NCI-H82 (cell line): ENCODE measurements around the gene FGGY.

Experiments used
- DNase-seq: peaks from one replicate; lab custom pipeline; 2025; lab: John Stamatoyannopoulos, UW

The FGGY gene

DNA sequence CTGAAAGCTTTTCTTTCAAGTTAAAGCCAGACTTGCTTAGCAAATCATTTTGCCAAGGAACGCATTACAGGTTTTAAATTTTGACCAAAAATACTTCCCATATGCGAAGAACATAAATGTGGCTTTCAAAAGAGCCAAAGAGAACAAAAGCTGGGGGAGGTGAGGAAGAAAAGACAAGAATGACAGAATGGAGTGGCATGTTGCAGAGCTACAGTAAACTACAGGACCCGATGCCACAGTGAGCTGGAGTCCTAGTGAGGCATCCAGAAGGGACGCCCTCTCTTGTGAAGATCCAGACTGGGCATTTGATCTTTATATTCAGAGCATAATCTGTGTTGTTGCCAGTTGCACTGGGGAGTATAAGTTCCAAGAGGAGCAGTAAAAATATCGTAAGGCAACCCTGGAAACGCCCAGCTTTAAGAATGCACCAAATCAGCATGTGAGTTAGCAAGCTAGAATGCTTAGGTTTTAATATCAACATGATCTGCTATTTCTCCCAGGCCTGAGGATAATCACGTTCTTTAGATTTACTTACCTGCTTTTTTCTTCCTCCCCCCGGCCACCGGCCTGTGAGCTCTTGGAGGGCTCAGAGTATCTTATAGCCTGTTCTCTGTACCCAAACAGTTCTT lies 469.4 kb downstream of the FGGY start:
- DNase-seq, result no peak

DNA sequence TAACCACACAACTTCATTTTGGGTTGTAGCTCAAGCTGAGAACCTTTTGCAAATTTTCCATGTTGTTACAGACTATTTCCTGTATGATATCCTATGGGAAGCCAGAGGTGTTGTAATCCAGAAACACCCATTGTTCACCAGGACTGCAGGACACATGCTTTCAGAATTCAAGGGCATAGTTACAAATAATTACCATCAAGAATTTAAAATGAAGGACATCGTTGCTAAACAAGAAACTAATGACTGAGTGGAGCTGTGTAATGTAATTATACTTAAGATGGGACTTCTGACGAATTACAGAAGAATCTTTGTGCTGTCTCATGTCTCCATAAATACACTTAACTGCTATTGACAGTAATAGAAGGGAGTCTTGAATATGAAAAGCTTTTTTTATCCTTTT lies 470.2 kb downstream of the FGGY start:
- DNase-seq, result no peak

DNA sequence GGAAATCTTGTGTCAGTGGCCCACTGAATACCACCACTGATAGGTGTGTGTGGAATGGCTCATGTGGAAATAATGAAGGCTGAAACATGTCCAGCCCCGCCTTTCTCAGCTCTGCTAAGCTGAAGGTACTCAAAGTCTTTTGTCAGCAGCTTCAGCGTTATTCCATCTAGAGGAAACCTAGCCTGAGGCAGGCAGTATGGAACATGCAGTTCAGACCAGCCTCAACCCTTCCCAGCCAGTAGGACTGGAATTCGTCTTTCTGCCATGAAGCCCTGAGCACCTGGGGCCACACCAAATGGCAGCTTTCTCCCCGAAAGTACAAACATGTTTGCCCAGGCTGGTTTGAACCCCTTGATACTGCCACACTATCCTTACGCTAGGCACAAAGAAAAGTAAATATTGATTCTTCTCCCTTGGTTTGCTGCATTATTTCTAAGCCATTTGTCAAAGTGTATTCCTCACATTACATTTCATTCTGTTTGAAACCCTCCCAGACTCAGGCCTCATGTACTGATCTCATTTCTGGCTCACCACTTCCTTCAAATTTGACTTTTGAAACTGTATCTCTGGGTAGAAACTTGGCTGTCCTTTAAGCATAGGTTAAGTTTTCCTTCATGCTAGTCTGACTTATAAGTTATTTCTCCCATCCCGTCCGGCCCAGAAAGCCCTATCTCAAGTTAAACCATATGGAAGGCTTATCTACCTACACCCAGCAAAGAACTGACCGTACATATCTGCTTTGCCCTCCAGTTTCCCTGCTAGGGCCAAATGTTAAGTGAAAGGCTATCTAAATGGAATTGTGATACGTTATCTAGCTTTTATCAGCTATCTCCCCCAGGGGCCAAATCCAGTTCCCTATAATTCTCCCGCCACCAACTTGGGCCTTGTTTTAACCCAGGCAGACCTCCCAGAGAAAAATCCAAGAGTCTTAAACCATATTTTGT lies 472.2 kb downstream of the FGGY start:
- no peak for DNase-seq

DNA sequence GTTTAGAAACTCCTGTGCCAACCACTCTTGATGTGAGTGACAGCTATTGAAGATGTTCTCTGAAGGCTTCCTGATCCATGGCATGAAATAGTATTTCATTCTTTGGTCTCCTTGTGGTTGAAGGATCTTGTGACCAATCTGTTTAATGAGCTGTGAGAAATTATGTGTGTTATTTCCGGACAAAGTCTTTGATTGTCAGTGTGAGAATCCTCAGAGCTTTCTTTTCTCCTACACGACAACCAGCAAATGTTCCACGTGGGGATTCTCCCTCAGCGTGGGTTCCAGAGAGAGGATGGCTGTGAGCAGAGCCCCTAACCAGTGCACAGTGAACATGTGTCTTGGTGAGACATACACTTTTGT lies 472.8 kb downstream of the FGGY start:
- no peak for DNase-seq

DNA sequence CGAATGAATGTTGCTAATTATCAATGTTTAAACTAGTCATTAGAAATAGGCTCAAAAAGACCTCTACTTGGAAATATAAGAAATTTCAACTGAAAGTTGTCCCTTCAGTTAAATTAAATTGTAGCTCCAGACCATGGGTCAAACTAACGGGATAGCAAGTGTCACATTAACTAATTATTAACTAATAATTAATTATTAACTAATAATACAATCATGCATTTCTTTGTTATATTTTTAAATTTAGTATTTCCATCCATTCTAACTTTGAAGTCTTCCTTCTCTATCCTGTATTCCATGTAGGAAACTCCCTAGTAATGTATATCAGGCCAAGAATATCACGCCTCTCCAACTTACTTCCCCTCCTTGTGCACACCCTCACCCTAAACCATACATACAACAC lies 474.5 kb downstream of the FGGY start:
- no peak for DNase-seq

DNA sequence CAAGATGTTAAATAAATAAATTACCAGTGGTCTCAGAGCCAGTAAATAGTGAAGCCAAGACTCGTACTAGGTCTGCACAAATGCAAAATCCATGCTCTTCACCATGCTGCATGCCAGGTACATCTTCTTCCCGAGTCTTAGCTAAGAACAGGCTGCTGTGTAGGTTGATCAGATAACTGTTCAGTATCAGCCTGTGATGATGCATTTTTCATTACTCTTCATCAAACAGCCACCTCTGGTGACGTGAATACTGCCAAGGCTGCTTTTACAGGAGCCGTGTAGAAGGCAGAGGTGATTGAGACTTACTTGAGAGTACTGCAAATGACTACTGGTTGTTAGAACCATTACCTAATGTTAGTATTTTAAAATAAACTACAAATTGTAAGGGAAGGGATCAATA lies 478.6 kb downstream of the FGGY start:
- DNase-seq, result no peak

DNA sequence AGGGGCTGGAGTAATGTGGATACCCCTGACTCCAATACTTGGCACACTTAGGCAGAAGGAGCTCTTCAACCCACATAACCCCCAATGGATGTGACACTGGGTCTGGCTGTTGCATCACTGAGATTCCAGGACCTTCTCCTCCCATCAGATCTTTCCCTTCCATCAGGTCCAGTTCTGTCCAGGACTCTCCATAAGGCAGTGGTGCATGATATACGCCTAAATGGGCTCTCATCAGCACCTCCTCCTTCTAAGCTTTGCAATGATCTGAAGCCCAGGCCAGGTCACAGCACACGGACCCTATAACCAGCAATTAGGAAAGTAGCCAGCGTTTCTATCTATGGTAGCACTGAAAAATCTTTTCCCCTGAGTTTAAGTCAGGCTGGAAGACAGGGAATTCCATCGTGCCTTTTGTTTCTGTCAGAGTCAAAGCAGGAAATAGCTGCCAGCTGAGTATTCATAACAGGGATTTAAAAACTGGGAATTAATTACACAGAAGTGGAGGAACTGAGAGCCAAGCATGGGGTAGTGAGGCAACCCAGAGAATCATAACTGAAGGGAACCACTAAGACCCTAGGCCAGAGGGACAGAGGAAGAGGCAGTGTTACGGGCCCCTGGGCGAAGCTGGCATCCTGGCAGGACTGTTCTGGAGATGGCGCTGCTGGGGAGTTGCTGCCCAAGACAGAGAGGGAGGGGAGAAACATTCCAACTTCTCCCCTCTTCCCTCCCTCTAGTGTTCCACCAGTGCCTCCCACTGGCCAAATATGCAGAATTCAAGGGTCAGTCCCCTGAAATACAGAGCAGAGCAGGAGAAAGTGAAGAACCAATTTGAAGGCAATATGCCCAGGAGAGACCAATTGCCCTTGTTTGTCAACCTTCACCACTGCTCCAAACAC lies 480.3 kb downstream of the FGGY start:
- no peak for DNase-seq

DNA sequence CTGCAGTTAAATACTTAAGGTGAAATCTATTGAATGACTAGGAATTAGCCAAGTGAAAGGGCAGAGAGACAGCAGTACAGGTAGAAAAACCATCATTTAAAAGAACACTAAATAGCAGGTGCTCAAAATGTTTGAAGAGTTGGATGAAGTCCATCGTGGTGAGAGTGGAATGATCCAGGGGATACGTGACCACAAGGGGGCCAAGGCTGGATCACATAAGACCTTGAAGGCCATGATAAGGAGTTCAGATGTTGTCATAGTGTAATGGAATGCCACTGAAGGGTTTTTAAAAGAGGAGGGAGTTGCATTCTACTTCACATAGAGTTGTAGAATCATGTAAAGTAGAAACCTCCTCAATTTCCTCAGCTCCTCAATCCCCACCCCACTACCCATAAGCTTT lies 483.1 kb downstream of the FGGY start:
- DNase-seq, result peak; percentile 52

DNA sequence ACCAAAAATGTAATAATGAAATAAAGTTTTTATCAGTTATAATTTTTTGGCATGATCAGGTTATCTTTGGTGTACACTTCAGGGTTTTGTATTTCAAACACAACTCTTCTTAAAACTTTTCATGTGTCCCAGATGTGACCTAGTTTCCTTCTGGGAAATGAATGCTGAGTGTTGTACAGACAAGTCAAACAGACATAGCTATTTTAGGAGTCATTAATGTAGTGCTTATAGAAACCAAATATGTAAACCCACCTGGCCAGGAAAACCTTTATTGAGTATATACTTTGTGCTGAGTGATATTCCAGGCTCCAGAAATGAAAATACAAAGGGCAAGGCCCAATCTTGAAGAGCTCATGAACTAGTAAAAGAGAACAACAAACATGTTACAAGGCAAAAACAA lies 491.9 kb downstream of the FGGY start:
- no peak for DNase-seq

DNA sequence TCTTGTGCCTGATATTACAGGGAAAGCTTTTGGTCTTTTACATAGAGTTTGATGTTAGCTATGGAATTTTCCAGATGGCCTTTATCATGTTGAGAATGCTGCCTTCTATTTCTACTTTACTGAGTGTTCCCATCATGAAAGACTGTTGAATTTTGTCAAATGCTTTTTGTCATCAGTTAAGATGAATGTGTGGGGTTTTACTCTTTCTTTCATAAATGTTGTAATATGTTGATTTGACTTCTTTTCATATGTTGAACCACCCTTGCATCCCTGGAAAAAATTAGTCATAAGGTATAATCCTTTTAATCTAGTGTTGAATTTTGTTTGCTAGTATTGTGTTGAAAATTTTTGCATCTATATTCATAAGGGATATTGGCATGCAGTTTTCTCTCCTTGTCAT lies 501.7 kb downstream of the FGGY start:
- no peak for DNase-seq

DNA sequence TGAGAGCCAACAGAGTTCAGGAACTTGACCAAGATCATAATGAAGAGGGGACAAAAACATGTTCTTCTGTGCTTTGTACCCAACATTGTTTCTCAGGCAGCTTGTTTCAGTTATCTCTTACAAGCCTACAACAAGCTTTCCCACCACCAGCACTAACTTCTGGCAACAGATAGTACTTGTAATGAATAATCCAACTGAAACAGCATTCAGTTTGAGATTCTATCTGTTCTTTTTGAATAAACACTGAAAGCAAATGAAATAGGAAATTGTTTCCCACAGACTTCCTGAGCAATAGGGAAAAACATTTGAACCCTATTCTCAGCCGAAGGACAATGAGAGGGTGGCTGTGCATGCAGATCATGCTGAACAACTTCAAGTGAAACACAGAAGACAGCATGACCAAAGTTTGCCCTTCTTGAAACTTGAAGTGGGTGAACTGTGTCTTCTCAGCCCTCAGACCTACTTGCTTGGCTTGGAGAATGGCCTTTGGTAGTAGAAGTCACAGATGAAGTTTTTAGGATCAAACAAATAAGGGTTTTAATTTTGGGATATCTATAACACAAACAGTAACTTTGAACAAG lies 506.7 kb downstream of the FGGY start:
- no peak for DNase-seq

DNA sequence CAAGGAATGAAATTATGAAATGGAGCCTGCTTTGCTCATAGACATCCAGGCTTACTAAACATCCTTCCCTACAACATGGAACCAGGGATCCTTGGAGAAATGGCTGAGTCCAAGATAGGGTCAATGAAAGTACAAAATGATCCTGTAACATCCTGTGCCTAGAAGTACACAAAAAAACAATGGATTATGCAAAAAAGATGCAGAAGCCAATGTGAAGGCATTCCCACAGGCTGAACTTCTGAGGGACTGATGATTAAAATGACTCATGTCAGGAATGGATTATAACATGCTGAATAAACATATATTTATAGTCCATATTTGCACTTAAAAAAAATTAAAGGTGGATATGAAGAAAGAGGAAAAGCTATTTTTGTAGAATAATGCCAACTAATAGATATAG lies 507.4 kb downstream of the FGGY start:
- no peak for DNase-seq

DNA sequence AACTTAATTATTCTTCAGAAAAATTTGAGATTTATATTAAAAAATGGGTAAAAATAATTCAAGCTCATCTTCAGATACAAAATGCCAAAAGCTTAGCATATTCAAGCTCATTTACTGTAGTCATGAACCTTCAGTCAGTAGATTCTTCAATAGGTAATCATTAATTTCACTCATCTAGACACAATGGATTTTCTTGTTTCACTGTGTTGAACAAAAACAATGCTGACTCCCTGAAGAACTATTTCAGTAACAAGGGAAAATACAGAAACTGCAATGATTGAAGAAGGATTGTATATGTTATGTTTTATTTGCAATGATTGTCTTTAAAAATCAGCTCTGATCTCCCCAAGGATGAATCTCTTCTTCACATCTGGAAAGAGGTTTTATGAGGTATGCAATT lies 508.7 kb downstream of the FGGY start:
- no peak for DNase-seq
